HG03039 (cell line): ENCODE measurements around the gene ALG6.
"Not testable (repeated sequence)": the region's sequence is repeated elsewhere in the genome, so short reads cannot be mapped to it uniquely, and the experiment has no call there.

Source experiments
- ATAC-seq: cut with Tn5 transposase; IDR thresholded peaks from one replicate; pipeline ENCODE4 v1.9.1; 2021; ENCODE audit warnings: mild to moderate bottlenecking, moderate library complexity; ENCODE audit not compliant: unreplicated experiment

The ALG6 gene

DNA sequence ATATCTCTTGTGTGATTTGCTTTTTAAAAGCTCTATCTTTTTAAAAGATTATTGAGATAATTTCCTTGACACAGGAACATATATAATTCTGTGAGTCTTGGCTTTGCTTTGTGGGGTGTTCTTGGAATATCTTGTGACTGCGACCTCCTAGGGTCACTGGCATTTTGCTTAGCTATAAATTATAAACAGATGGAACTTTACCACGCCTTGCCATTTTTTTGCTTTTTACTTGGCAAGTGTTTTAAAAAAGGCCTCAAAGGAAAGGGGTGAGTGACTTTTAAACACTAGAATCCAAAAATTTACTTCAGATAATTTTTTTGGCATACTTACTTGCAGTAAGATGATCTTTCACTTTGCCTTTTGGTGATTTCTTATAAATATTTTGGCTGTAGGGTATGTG, 43.6 kb downstream of the ALG6 start:
- no peak for ATAC-seq

DNA sequence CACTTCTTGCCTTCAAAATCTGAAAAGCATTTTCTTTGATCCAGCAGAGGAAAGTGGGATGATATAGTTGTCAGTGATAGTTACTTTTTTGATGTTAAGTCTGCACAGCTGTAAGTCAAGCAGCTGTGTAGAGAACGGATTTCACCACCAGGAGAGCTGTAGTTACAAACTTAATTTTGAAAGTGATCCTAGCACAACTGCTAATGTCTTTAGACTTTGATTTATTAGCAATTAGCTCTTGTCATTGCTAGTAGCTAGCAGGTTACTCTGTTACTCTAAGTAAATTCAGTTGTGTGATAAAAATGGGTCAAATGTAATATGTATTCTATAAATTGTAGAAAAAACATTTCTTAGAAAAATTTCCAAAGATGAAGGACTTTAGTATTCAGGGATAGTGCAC, 46.0 kb downstream of the ALG6 start:
- no peak for ATAC-seq

DNA sequence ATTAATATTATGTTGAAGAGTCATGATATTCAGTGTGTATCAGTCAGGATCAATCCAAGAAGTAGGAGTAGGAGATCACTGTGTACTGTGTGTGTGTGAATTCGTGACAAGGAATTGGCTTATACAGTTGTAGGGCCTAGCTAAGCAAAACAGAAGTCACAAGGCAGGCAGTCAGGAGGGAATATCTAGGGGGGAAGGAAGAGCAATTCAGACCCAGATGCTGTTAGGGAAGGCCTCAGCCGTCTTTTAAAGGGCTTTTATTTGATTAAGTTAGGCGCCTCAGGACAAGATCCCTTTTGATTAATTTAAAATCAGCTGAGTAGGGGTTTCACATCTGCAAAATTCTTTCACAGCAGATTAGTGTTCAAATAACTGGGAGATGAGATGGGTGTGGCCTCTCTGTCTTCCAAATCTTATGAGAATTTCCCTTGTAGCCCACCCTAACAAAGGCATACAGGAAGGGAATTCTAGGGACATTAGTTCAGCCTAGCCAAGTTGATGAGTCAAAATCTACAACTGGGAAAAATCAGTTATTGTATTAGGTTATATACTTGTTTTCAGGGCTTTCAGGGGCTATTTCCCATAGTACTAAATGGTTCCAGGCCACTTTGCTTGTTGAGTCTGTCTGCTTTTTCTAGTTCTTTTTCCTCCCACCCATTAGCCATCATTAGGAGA, 47.4 kb downstream of the ALG6 start:
- ATAC-seq, result no peak

DNA sequence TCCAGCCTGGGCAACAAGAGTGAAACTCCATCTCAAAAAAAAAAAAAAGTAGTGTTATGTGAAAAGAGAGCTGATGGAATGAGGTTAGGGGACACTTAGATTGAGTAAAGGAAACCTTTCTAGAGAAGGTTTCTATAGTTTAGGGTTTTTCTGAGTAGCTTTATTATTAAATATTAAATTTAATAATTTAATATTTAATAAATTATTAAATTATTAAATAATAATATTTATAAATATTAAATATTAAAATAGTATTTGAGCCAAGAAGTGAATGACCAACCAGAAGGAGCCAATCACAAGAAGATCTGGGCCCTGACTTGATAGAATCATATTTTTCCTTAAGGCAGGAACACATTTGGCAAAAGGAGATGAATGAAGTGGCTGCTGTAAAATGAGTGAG, 50.7 kb downstream of the ALG6 start:
- ATAC-seq, result no peak

DNA sequence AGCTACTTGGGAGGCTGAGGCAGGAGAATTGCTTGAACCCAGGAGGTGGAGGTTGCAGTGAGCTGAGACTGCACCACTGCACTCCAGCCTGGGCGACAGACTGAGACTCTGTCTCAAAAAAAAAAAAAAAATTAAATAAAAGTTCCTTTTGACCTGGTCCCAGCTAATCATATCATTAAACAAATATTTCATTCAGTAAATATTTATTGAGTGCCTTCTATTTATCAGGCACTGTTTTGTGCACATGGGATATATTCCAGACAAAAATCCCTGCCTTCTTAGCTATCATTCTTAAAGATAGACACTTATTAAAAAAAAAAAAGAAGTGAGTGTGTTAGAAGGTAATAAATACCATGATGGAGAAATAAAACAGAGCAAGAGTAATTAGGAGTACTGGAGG, 53.3 kb downstream of the ALG6 start:
- ATAC-seq, result not testable (repeated sequence)

DNA sequence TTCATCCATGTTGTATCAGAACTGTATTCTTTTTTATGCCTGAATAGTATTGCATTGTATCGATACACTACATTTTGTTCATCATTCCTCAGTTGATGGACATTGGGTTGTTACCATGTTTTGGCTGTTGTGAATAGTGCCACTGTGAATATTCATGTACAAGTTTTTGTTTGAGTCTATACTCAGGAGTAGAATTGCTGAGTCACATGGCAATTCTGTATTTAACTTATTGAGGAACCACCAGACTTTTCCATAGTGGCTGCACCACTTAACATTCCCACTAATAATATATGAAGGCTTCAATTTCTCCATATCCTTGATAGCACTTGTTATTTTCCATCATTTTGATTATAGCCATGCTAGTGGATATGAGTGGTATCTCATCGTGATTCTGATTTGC, 56.2 kb downstream of the ALG6 start:
- ATAC-seq, result no peak

DNA sequence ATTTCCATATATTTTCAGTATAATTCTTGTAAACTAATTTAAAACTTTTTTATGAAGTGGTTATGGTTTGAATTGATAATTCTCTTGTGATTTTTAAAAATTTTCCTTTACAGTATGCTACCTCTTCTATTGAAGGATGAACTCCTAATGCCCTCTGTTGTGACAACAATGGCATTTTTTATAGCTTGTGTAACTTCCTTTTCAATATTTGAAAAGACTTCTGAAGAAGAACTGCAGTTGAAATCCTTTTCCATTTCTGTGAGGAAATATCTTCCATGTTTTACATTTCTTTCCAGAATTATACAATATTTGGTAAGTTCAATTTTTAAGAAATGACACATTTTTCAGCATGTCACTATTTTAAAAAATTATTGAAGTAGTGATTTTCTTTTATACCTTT, 61.4 kb downstream of the ALG6 start:
- no peak for ATAC-seq

DNA sequence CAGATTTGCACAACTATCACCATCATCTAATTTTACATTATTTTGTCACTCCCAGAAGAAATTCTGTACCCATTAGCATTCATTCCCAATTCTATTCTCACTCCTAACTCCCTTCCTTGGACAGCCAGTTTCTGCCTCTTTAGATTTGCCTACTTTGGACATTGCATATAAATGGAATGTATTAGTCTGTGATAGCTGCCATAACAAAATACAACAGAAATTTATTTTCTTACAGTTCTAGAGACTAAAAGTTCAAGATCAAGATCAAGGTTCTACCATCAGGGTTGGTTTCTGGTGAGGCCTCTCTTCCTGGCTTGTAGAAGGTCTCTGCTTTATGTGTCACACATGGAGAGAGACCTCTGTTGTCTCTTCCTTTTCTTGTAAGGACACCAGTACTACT, 61.9 kb downstream of the ALG6 start:
- no peak for ATAC-seq

DNA sequence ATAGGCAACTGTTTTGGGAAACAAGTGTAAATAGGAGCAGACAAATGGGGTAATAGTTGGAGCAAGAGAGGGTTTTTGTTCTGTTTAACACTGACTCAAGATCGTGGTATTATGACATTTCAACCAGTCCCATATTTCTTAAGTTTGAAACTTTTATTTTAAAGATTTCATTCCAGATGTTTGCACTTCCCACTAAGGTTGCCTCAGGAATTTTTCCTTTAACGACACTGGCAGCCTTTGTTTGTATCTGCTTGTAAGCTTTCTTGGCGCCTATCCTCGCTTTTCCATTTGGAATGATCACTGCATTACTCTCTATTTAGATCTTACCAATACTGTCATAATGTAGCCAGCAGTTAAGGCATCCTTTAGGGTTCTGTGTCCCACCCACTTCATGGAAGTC, 67.7 kb downstream of the ALG6 start:
- no peak for ATAC-seq

DNA sequence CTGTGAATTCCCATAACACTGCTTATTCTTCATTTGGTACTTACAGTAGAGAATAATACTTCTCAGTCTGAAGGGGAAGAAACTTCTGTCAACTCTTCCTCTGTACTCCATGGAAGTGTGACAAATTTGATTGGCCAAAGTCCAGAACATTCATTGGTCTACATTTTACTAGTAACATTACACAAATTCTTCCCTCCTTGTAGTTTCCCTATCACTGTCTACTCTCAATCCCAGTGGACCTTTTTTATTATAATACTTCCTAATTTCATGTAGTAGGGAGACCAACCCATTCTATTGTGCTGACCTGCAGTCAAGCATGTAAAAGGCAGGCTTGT, 74.7 kb downstream of the ALG6 start:
- no peak for ATAC-seq

DNA sequence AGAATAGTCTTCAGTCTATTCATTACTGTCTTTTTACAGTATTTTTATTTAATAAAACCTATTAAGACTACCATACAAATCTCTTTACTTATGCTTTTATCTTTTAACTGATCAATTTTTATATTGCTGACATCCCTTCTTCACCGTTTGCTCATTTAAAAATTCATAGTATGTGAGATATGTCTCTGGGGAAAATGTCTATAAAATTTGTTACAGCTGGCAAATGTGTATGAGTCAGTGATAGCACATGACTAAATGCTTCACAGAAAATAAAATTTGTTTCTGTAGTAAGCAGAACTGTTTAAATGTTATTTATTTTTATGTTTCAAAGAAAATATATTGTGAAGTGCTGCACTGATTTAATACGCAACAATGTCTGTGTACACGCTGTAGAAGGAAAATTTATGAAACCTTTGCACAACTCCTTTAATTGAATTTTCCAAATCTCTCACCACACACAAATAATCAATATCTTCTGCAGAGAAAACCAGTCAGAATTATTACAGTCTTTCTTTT, 81.4 kb downstream of the ALG6 start:
- ATAC-seq, result no peak

DNA sequence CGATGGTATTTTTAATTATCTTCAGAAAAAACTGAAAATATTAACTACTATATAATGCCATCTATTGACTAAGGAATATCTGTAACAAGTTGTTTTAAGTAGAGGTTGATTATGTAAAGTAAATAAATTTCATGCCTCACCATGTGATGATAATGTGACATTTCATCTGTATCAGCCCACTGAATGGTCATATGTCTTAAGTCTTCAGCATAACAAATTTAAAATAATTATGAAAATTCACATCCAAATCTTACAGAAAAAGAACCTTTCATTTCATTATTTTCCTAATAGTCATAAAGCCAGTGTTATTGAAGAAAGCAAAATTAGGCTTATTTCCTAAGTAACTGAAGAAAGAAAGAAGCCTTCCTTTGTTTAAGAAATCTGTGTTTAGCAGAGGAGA, 83.0 kb downstream of the ALG6 start:
- ATAC-seq, result no peak

DNA sequence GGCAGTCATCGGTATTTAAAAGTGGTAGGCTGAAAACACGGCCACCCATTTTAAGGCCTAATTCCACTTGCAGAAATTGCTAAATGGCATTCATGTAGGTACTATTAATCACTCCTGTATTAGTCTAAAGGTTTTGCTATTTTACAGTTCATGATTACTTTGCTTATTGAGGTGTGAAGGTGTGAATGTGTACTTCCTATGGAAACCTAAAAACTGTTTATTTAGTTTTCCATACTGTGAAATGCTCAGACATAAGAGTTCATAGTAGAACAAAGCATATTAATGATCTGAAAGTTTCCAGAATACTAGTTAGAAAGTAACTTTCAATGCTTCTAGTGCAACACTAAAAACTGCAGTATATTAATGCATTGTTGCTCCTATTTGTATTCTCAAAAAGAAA, 85.8 kb downstream of the ALG6 start:
- no peak for ATAC-seq

DNA sequence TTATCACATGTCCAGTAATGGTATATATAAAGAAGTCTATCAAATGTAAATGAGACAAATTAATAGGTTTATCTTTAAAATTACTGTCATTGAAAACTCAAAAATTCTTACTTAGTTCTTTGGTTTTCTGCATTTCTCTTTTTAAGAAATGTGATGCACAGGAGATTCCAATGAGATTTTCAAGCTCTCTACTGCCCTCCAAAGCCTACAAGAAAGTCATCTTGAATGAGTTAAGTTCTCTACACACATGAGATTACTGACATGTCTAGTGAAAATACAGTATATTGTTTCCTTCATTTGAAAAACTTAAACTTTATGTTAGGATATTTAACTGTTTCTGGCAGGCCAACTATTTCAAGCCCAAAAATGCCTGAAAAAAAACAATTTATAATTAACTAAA, 86.8 kb downstream of the ALG6 start:
- ATAC-seq, result no peak

DNA sequence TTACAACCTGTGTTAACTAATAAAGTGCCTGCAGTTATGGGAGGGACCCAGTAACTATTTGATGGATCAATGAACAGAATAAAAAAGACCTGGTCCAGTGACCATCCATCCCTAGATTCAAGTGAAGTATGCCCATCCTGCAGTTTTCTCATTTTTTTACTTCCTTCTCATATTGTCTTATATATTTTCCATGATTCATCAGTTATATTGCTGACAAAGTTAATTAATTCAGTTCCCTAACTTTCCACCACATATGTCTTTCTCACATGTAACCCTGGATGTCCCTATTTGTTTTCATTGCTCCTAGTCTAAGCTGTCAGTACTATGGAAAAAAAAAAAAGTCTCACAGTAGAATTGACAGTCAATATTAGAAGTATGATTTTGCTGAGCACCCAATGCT, 91.3 kb downstream of the ALG6 start:
- ATAC-seq, result no peak

DNA sequence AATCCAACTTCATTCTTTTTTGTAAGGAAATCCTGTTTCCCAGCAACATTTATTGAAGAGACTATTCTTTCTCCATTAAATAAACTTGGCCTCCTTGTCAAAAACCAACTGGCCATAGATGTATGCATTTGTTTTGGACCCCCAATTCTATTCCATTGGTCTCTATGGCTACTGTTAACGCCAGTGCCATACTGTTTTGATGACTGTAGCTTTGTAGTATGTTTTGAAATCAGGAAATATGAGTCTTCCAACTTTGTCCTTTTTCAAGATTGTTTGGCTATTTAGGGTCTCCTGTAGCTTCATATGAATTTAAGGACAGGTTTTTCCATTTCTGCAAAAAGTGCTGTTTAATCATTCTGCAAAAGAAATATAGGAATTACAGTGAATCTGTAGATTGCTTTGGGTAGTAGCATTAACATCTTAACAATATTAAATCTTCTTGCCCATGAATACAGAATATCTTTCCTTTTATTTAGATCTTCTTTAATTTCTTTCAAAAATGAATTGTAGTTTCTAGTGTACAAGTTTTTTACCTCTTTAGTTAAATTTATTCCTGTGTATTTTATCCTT, 94.3 kb downstream of the ALG6 start:
- ATAC-seq, result no peak

DNA sequence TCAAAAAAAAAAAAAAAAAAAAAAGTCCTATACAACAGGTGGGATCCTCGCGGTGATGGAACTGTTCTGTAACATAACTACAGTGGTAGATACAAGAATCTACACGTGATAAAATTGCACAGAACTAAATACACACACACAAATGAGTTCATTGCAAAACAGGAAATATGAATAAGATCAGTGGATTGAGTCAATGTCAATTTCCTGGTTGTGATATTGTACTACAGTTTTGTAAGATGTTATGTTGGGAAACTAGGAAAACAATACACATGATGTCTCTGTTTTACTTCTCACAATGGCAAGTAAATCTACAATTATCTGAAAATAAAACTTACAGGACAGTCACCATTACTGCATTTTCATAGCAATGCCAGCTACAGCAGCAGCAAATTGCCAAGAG, 95.8 kb downstream of the ALG6 start:
- ATAC-seq, result no peak

DNA sequence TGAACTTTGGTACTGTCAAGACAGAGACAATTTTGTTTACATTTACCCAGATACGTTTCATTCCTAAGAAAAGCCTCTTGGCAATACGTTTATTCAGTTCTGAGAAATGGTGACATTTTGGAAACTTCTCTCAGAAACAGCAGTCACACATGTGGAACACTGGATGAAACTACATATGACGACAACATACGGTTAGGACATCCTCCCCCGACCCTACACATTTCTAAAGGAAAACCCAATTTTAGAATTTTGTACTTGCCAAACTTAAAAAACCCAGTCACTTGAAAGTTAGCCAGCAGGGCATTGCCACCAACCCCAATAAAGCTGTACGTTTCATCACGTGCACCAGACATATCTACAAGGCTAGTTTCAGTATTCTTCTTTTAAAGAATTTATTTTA, 98.8 kb downstream of the ALG6 start:
- ATAC-seq, result no peak

DNA sequence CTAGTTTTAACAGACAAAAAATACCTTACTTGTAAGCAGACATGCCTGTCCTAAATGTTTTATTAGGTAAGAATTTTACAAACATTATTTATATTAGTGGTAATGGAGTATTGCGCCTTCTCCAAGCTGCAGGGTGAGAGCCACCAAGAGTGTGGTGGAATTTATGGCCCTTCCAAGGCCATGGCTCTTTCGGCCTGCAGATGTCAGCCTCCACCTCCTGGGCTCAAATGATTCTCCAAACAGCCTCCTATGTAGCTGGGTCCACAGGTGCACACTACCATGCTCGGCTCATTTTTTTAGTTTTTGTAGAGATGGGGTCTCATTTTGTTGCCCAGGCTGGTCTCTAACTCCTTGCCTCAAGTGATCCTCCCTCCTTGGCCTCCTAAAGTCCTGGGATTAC, 99.3 kb downstream of the ALG6 start:
- ATAC-seq, result no peak

DNA sequence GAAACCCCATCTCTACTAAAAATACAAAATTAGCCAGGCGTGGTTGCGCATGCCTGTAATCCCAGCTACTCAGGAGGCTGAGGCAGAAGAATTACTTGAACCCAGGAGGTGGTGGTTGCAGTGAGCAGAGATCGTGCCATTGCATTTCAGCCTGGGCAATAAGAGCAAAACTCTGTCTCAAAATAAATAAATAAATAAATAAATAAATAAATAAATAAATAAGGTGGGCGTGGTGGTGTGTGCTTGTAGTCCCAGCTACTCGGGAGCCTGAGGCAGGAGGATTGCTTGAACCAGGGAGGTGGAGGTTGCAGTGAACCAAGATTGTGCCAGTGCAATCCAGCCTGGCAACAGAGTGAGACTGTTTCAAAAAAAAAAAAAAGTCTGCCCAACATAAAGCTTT, 101.3 kb downstream of the ALG6 start:
- ATAC-seq, result not testable (repeated sequence)

DNA sequence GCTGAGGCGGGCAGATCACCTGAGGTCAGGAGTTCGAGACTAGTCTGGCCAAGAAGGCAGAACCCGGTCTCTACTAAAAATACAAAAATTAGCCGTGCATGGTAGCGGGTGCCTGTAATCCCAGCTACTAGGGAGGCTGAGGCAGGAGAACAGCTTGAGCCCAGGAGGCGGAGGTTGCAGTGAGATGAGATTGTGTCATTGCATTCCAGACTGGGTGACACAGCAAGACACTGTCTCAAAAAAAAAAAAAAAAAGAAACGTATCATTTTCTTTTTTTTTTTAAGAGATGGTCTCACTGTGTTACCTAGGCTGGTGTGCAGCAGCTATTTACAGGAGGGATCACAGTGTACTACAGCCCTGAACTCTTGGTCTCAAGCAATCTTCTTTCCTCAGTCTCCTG, 108.3 kb downstream of the ALG6 start:
- ATAC-seq, result no peak

DNA sequence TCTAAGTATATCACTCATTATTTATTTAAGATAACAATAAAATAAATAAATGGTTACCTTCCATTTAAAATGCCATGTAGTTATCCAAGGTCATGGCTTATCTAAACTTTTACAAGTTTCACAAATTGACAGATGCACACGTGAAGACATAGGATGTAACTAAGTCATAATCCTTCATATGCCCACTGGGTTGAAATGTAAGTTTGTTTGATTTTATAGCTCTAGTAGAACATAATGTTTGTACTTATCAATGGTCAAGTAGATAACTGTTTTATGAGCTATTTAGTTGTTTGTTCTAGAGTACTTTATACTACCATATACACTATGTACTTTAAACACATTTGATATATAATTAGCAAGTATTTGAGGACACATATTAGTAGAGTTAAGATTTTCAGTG, 112.6 kb downstream of the ALG6 start:
- no peak for ATAC-seq

DNA sequence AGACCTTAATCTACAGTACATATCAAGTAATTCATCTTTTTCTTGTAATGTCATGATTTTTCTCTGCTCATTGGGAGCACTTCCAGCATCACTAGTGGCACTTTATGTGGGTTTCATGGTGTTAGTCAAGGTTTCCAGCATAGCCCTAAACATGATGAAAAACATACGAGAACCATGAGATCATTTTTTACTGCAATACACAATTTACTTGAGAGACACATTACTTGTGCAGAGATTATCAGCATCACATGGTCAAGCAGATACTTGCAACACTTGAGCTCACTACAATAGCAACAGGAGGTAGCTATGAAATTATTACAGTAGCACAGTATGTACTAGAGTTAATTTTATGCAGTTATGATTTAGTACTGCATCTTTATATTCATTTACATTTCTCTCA, 119.2 kb downstream of the ALG6 start:
- ATAC-seq, result no peak
